GM18508 (cell line): ENCODE results near the gene NEO1.

Experiments used
- ATAC-seq: cut with Tn5 transposase; IDR thresholded peaks from one replicate; pipeline ENCODE4 v1.9.1; 2021; ENCODE audit warnings: moderate number of reproducible peaks; ENCODE audit not compliant: insufficient read depth, unreplicated experiment

NEO1 gene

GRCh38 chr15:73340502-73341192, 288.4 kb downstream of the NEO1 start:
- no peak for ATAC-seq

- ATAC-seq = no peak
These were observed 289.8 kb downstream of the NEO1 start for GRCh38 chr15:73341886-73342600.

DNA sequence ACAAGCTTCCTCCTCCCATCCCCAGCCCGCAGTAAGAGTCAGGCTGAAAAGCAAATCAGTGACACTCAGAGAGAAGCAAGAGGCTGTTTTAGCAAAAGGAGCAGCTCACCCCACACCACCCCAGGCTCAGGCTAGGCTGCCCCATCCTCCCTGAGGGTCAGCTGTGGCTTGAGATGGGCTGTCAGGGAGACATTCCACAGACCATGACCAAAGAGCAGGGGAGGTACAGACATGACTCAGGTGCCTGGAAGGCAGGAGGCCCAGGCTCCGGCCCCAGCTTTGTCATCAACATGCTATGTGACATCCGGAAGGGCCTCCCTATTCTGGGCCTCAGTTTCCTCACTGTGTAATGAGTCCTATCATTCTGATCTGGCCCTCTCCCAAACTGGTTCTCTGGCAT, 291.8 kb downstream of the NEO1 start:
- ATAC-seq = no peak

DNA sequence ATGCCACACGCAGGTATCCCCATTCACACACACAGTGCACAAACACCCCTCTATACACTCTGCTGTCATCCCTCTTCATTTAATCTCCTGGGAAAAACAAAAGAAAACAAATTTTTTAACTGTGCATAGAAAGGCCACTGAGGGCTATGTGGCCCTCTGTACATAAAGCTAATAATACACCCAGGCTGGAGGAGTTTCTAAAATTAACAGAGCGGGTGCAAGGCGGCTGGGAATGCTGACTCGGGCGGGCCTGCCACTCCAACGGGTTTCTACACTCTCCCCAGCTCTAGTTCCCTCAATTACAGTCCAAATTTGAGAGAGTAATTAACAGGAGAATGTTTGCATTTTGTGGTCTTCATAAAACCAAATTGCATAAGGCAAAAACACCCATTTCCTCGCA, 293.4 kb downstream of the NEO1 start:
- no peak for ATAC-seq

DNA sequence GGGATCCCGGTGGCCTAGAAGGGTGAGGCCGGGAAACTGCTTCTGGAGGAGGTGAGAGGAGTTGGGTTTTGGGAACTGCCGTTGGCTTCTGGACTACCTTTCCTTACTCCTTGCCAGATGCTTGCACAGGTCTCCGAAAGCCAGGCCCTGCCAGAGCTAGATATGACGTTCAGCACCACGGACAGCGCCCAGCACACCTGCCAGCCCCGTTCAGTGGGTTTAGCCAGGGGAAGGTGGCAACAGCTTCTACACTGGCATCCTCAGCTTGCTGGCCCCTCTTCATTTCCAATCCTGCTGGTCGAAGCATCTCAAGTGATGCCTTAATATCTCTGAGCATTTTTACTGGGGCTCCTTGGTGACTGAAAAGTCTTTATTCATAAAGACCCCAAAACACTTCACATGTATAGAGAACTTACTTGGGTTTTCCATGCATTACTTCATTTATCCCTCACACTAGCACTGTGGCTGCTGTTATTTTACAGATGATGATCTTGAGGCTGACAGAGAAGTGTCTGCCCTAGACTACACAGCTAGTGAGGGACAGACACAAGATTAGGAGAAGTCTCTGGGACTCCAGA, 294.6 kb downstream of the NEO1 start:
- ATAC-seq = no peak

DNA sequence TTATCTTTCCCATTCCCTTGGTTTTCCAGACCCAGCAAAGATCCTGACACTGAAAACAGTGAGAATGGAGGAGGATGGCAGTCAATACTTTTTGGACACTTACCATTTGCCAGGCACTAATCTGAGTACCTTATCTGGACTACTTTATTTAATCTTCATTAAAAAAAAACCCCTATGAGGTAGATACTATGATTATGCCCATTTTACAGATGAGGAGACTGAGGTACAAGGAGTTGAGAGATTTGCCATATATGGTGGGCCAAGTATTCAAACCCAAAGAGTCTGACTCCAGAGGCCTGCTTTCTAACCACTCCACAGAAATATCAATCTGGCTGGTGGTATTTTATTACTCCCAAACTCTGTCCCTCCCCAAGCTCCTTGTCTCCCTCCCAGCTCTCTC, 296.9 kb downstream of the NEO1 start:
- no peak for ATAC-seq

DNA sequence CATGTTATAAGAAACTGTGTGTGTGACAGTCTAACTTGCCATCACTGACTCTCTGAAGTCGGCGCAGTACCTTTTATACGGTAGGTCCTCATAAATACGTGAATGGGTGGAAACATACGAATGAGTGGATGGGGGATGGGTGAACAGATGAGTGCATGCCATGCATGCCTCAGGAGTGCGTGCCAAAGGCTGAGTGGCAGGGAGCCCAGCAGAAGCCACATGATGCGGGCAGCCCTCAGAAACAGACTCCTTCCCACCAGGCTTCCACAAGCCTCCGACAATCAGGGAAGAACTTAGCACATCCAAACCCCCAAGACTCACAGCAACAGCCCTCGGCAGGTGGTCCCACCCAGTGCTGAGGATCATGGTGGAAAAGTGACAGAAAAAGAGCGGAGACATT, 299.8 kb downstream of the NEO1 start:
- no peak for ATAC-seq

DNA sequence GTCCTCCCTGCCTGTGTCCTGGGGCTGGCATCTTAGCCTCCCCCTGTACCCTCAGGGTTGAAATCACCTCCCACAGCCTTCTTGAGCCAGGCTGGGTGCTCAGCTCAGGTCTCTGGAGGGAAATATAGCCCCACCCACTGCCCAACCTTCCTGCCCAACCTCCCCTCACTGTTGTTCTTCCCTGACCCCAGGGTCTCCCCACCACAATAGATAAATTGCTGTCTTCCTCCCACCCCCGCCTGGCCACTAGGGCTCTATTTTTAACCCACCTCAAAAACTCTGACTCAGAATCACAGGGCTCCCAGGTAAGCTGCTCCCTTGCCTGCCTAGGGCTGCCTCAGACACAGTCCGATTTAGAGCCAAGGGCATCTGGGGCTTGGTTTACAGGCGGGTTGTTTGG, 301.5 kb downstream of the NEO1 start:
- no peak for ATAC-seq

- ATAC-seq = no peak
These were observed 302.0 kb downstream of the NEO1 start for GRCh38 chr15:73354241-73354640.
